GM12801 (cell line): ENCODE results near the gene OVOL3.

Experiments used
- TF ChIP-seq, protein P1 (sequence below): IDR thresholded peaks from one replicate; pipeline ENCODE4 v1.5.1; 2011; ENCODE audit warnings: control low read depth; ENCODE audit not compliant: insufficient read length; ENCODE audit errors: extremely low read depth

OVOL3 gene

DNA sequence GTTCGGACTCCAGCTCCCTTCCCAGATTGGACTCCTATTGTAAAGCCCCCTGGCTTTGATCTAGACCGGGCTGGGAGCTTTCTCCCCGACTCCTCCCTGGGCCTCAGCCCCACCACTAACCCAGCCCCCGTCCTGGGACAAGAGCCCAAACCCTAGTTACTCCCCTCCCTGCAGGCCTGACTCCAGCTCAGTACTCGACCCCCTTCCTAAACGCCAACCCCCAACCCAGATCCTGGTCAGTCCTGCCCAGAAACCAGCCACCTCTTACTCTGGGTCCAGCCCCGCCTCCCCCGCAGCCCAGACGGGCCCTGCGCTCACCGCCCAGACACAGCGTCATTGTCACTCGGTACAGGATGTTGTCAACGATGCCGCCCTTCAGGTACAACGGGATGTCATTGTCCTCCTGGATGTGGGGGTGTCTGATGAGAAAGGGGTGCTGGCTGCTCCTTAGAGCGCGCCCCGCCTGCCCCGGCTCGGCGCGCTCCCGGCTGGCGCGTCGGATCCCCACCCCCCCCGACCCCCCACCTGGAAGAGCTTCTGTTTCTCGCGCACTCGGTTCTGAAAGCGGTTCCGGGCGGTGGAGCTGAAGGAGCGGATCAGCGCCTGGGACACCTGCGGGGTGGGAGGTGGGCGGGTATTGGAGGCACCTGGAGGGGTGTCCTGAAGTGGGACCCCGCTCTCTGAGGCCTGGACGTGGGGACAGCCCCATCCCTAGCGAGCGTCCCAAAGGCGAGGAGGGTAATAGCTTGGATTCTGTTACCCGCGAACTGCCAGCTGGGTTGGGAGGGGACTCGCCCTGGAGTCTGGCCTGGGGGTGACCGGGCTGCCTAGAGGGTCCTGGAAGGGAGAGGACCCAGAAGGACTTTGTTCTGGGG, 40.4 kb downstream of the OVOL3 start:
- TF ChIP-seq, protein P1, sequence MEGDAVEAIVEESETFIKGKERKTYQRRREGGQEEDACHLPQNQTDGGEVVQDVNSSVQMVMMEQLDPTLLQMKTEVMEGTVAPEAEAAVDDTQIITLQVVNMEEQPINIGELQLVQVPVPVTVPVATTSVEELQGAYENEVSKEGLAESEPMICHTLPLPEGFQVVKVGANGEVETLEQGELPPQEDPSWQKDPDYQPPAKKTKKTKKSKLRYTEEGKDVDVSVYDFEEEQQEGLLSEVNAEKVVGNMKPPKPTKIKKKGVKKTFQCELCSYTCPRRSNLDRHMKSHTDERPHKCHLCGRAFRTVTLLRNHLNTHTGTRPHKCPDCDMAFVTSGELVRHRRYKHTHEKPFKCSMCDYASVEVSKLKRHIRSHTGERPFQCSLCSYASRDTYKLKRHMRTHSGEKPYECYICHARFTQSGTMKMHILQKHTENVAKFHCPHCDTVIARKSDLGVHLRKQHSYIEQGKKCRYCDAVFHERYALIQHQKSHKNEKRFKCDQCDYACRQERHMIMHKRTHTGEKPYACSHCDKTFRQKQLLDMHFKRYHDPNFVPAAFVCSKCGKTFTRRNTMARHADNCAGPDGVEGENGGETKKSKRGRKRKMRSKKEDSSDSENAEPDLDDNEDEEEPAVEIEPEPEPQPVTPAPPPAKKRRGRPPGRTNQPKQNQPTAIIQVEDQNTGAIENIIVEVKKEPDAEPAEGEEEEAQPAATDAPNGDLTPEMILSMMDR = no peak

DNA sequence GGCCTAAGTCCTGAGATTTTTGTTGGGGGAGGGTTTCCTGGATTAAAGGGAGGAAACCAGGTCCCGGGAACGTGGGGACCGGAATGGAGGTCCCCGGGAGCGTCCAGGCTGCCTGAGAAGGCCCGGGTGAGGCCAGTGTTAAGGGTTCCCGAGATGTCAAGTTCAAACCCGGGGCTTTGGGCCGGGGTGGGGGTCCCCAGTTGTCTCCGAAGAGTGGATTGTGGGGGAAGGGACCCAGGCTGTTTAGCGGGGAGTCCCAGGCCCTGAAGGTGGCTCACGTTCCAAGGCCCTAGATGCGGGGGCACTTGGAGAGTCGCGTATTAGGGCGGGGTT, 41.0 kb downstream of the OVOL3 start:
- TF ChIP-seq, protein P1 = no peak

DNA sequence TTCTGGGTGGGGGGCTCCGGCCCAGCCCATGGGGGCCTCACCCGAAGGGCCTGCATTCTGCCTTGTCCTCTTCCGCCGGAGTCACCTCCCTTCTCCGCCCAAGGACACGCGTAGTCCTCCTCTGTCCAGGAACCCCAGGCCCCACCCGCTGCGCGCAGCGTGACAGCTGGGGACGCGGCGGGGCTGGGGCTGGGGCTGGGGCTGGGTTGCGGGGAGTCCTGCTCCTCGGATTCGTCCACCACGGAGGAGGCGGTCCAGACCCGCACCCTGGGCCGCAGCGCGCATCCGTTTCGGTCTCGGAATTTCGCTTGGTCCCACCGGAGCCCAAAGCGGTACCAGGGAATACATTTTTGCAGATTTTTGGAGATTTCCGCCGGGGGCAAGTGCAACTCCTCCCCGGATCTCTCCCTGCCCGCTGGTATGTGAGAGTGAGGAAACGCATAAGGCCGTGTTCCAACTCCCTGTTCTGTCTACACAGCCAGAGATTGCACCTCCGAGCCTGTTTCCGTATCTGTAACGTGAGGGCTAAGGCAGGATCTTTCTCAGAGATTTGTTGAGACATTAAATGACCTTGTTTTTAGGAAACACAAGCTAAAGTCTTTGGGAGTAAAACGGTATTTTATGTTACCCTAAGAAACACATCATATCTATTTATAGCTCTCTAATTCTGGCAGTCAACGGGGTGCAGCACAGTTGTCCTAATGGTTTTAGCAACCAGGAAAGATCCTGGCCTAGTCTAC, 41.6 kb downstream of the OVOL3 start, which contains the start of gene COX7A1:
Gene COX7A1, minus strand, starts transcription at position 96 of the 740 bp plus-strand sequence. Its CDS starts 40 bp downstream, at position 56.
- TF ChIP-seq, protein P1 = no peak

DNA sequence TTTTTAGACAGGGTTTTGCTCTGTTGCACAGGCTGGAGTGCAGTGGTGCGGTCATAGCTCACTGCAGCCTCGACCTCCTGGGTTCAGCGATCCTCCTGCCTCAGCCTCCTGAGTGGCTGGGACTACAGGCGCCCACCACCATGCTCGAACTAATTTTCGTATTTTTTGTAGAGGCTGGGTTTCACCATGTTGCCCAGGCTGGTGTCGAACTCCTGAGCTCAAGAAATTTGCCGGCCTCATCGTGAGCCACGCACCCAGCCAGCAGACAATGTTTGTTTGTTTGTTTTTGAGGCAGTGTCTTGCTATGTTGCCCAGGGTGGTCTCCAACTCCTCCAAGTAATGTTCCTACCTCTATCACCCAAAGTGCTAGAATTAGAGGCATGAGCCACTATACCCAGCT, 42.2 kb downstream of the OVOL3 start:
- TF ChIP-seq, protein P1 = no peak

DNA sequence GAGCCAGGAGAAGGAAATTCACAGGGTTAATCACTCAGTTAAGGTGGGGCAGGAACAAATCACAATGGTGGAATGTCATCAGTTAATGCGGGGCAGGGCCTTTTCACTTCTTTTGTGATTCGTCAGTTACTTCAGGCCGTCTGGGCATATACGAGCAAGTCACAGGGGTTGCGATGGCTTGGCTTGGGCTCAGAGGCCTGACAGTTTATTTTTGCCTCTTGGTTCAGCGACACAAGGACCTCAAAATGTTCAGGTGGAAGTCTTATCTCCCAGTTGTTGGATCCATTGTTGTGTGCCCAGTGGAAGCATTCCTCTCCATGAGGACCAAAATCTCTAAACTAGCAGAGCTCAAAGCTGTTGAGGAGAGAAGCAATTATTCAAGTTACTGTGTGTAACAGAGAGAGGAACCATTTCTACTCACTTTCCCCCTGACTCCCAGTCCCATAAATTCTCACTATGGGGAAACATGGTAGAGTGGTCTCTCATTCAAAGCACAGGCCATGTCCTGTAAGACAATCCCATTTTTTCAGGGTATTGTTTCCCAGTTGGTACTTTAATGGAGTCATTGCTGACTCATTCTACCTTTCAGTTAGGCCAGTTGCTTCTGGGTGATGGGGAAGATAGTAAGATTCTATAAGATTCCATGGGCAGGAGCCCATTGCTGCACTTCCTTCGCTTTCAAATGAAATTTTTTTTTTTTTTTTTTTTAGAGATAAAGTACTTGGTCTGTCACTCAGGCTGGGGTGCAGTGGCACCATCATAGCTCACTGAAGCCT, 50.1 kb downstream of the OVOL3 start:
- TF ChIP-seq, protein P1 = no peak
